ENCODE measurements around the gene FERMT3.
"Not testable (repeated sequence)": the region's sequence is repeated elsewhere in the genome, so short reads cannot be mapped to it uniquely, and the experiment has no call there.

FERMT3 gene

GRCh38 chr11:64237484-64237951 is 31.0 kb downstream of the FERMT3 start:
- DNase-seq, result no peak

GRCh38 chr11:64238076-64238475 is 31.6 kb downstream of the FERMT3 start:
- no peak for DNase-seq

DNA sequence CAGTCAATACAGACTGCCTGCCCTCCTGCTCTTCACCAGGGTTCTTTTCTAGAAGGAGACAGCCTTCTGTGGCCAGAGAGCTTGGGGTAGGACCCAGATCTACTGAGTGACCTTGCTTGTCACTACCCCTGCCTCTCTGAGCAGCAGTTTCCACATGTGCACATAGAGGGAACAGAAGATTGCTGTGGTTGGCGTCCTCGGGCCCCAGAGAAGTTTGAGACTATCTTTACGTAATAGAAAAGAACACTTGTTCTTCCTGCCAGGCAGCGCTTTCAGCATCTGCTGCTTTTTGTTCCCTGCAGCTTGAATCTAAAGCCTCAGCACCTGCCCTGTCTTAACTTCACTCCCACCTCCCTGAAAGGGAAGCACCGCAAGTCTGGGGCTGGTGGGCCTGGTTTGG is 32.5 kb downstream of the FERMT3 start:
- DNase-seq, result no peak

DNA sequence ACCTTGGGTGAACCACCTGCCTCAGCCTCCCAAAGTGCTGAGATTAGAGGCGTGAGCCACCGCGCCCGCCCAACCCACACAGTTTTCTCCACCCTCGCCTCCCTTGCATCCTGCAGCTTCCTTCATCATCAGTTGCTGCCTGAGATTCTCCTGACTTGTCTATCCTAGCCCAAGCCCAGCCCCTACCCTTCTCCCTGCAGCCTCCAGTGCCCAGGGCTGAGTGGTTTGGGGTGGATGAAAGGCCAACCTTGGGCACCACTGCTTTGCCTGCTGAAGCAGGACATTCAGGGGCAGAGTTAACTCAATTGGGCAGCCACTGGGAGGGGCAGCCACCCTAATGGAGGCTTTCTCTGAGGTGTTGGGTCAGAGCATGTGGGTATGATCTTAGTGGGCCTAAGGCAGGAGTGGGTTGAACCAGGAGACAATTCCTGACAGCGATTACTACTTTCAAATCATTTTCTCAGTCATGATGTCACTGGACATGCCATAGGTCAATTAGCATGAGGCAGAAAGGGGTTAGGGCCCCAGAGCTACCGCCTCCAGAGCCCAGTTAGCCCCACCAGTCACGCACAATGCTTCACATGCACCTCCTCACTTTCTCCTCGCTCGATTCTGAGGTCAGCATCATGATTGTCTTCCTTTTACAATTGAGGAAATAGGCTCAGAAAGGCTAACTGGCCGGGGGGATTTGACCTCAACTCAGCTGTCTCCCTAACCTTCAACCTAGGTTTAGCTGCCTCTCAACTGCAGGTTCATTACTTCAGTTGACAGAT is 33.3 kb downstream of the FERMT3 start:
- DNase-seq, result no peak

DNA sequence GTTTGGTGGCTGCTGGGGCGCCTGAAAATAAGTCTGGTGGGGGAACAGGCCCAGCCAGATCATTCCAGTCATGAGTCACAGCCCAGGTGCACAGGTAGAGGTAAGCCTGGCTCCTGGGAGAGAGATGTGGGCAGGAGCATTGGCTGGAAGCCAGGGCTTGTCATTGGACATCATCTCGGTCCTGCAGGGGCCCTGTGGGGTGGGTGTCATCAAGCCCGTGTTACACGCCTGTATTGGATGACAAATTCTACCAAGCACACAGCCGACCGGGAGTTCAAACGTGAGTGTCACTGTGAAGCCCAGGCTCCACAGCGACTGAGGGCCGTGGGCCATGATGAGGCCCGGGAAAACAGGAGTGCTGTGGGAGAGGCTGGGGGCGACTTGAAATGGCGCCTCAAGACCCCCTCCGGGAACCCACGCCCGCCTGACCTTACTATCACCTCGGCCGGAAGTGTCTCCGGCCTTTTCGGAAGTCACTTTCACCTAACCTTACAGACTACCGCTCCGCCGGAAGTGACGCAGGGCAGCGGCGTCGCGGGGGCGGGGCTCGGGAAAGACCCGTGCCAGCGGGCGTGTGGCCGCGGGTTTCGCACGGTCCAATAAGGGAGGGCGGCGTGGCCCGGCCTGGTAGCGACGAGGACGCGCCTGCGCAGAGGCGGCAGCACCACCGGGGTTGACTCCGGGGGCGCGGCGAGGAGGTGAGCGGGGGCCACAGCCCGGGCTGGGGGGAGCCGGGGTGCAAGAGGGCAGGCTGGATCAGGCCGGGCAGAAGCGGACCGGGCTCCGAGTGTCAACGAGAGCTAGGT is 34.1 kb downstream of the FERMT3 start, which contains the start of gene FKBP2:
TSS of gene FKBP2 (plus strand) at position 661 of the 806 bp plus-strand sequence. CDS start 1,293 bp downstream, outside the sequence.
- DNase-seq, result peak; percentile 94

GRCh38 chr11:64241241-64241490 is 34.6 kb downstream of the FERMT3 start:
- peak; percentile 91 for DNase-seq

- peak; percentile 48 for DNase-seq
Measured at GRCh38 chr11:64241491-64242374, 35.2 kb downstream of the FERMT3 start.

- DNase-seq, result no peak
Measured at GRCh38 chr11:64243236-64243854, 36.8 kb downstream of the FERMT3 start.

DNA sequence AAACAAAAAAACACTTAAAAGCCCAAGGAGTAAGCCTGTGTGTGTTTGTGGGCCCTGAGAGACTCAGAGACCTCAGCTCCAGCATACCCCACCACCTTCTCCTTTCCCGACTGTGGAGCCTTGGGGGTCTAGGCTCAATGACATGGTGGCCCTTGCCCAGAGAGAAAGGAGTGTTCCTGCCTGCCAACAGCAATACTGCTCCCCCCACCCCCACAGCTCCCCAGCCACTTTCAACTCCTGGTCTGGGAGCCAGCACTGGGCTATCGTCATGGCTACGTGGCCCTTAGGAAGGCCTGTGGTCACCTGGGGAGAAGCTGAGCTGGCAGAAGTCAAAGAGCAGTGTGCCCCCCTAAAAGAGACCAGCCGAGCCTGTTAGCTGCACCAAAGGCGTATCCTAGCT is 37.6 kb downstream of the FERMT3 start:
- no peak for DNase-seq

DNA sequence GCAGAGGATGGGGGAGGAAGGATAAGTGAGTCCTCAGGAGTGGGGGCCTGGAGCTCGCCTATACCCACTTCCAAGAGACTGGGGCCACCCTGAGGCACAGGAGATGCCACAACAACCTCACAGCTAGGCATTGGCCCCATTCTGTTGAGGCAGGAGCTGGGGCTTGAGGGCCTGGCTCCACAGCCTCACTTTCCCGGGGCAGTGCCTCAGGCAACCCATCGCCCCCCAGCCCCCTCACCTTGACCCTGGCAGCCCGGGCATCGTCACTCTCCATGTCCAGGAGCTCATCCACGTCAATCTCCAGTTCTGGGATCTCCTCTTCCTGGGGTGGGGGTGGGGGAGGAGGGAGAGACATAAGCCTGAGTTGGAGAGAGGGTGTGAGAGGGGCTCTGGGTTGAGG is 38.4 kb downstream of the FERMT3 start:
- no peak for DNase-seq

DNA sequence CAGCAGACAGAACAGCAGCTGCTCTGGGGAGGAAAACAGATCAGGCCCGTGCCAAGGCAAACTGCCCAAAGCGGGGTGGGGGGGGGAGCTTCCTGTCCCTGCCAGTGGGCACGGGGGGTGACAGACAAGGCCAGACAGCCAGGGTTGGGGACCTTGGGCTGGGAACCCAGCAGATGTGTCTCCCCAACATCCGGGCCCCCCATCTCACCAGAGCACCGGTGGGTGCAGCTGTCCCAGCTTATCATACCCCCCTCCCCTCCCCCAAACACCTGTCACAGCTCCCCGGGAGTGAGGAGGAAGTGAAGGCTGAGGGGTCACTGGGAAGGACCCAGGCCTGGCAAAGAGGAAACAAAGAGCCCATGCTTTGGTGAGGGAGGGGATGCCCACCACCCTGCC is 38.9 kb downstream of the FERMT3 start:
- DNase-seq, result peak; percentile 24

- peak; percentile 97 for DNase-seq
Measured at GRCh38 chr11:64245797-64246620, 39.5 kb downstream of the FERMT3 start.

GRCh38 chr11:64246621-64246870 is 40.0 kb downstream of the FERMT3 start:
- not testable (repeated sequence) for DNase-seq

- DNase-seq, result peak; percentile 70
Measured at GRCh38 chr11:64246871-64247728, 40.6 kb downstream of the FERMT3 start, which contains the start of gene PPP1R14B. TSS of gene PPP1R14B (minus strand) at chr11:64246943. CDS start at chr11:64246673, 270 bp downstream.

GRCh38 chr11:64247729-64248531 is 41.4 kb downstream of the FERMT3 start:
- no peak for DNase-seq

- no peak for DNase-seq
Measured at GRCh38 chr11:64248578-64248977, 42.1 kb downstream of the FERMT3 start.

DNA sequence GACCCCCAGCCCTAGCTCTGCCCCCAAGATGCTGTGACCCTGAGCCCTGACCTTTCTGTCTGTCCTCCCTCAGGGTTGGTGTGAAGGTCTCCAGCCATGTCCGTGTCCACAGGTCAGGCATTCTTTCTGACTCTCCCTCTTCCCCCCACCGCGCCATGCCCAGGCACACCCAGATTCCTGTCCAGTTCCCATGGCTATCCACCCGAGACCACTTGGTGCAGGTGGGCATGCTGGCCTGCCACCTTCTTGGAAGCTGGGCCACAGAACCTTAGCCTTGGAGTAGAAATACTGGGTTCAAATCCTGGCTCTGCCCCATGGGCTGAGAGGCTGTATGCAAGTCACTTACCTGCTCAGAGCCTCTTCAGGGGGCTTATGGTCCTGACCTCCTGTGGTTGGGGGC is 42.5 kb downstream of the FERMT3 start:
- no peak for DNase-seq

GRCh38 chr11:64249563-64250414 is 43.3 kb downstream of the FERMT3 start:
- no peak for DNase-seq

GRCh38 chr11:64250415-64251015 is 44.0 kb downstream of the FERMT3 start:
- DNase-seq, result no peak

Measured in NCI-H226 (cell line).